SK-N-SH treated with all-trans-retinoic acid at 6 μM for 48 hours (cell line): Measurements from ENCODE around the gene TRAPPC3.

Experiments used
- ATAC-seq: fragments of 200-7000 bp; cut with Tn5 transposase; 3 replicates; pipeline ENCODE4 v1.9.1; 2020; ENCODE audit warnings: mild to moderate bottlenecking, moderate library complexity
- ARNTL ChIP-seq: fragments of 450-650 bp; formaldehyde crosslinking; IDR thresholded peaks from 2 replicates; pipeline ENCODE4 v1.5.0; 2020; ENCODE audit warnings: low read depth, mild to moderate bottlenecking, moderate library complexity, borderline replicate concordance
- GLIS3 ChIP-seq: fragments of 250-450 bp; sonication (Bioruptor Pico); IDR thresholded peaks from 2 replicates; pipeline ENCODE4 v1.5.0; 2020; ENCODE audit warnings: mild to moderate bottlenecking, moderate library complexity
- POU6F1 ChIP-seq: fragments of 250-450 bp; sonication (Bioruptor Pico); IDR thresholded peaks from 2 replicates; pipeline ENCODE4 v1.8.0; 2021; ENCODE audit warnings: low read depth, mild to moderate bottlenecking, moderate library complexity, borderline replicate concordance

The TRAPPC3 gene

GRCh38 chr1:36087233-36088123 is 61.8 kb downstream of the TRAPPC3 start:
- TF ChIP-seq ARNTL (no peak), POU6F1 (CRISPR knock-in tag) (no peak), GLIS3 (CRISPR knock-in tag) (no peak)
- no peak for ATAC-seq
